ENCODE results near the gene APOL3.
"Not testable (repeated sequence)": the region's sequence is repeated elsewhere in the genome, so short reads cannot be mapped to it uniquely, and the experiment has no call there.

The APOL3 gene

GRCh38 chr22:36129071-36129470, 31.5 kb downstream of the APOL3 start:
- H3K36me3 ChIP-seq (ENCODE audit: control insufficient read depth in 5 of 5, insufficient read depth in 5 of 5, low read length in 5 of 5) = no peaks in the 10 kb centered on the region
- H3K4me3 ChIP-seq (ENCODE audit: low read depth in 1 of 5, low read length in 5 of 5) = no peak overlapping the region
- H3K4me1 ChIP-seq (ENCODE audit: control insufficient read depth in 5 of 5, insufficient read depth in 5 of 5, low read length in 5 of 5) = peaks cover 0 to 7% (median 3%) of the 10 kb centered on the region in 5 donors
- H3K27ac ChIP-seq (ENCODE audit: low read depth, low read length) = no peak overlapping the region
- H3K9ac ChIP-seq (ENCODE audit: low read length in 5 of 5) = no peak overlapping the region
- H3K9me3 ChIP-seq (ENCODE audit: control insufficient read depth in 5 of 5, low read length in 5 of 5) = no peaks in the 10 kb centered on the region
- H3K27me3 ChIP-seq (ENCODE audit: control insufficient read depth in 5 of 5, insufficient read depth in 4 of 5, low read length in 5 of 5) = no peaks in the 10 kb centered on the region

- Histone ChIP-seq H3K27ac (ENCODE audit: low read depth, low read length) (no peak overlapping the region), H3K9ac (ENCODE audit: low read length in 5 of 5) (no peak overlapping the region), H3K4me3 (ENCODE audit: low read depth in 1 of 5, low read length in 5 of 5) (no peak overlapping the region), H3K27me3 (ENCODE audit: control insufficient read depth in 5 of 5, insufficient read depth in 4 of 5, low read length in 5 of 5) (no peaks in the 10 kb centered on the region), H3K36me3 (ENCODE audit: control insufficient read depth in 5 of 5, insufficient read depth in 5 of 5, low read length in 5 of 5) (no peaks in the 10 kb centered on the region), H3K4me1 (ENCODE audit: control insufficient read depth in 5 of 5, insufficient read depth in 5 of 5, low read length in 5 of 5) (peaks cover 0 to 10% (median 4%) of the 10 kb centered on the region in 5 donors), H3K9me3 (ENCODE audit: control insufficient read depth in 5 of 5, low read length in 5 of 5) (no peaks in the 10 kb centered on the region)
These were observed 34.5 kb downstream of the APOL3 start for GRCh38 chr22:36125994-36126531.

GRCh38 chr22:36125434-36125833, 35.1 kb downstream of the APOL3 start:
- no peaks in the 10 kb centered on the region for H3K27me3 ChIP-seq (ENCODE audit: control insufficient read depth in 5 of 5, insufficient read depth in 4 of 5, low read length in 5 of 5)
- H3K36me3 ChIP-seq (ENCODE audit: control insufficient read depth in 5 of 5, insufficient read depth in 5 of 5, low read length in 5 of 5) = no peaks in the 10 kb centered on the region
- H3K9me3 ChIP-seq (ENCODE audit: control insufficient read depth in 5 of 5, low read length in 5 of 5) = no peaks in the 10 kb centered on the region
- no peak overlapping the region for H3K9ac ChIP-seq (ENCODE audit: low read length in 5 of 5)
- H3K27ac ChIP-seq (ENCODE audit: low read depth, low read length) = no peak overlapping the region
- H3K4me3 ChIP-seq (ENCODE audit: low read depth in 1 of 5, low read length in 5 of 5) = no peak overlapping the region
- peaks cover 0 to 10% (median 4%) of the 10 kb centered on the region in 5 donors for H3K4me1 ChIP-seq (ENCODE audit: control insufficient read depth in 5 of 5, insufficient read depth in 5 of 5, low read length in 5 of 5)

GRCh38 chr22:36124666-36125065, 35.9 kb downstream of the APOL3 start:
- peaks cover 0 to 10% (median 4%) of the 10 kb centered on the region in 5 donors for H3K4me1 ChIP-seq (ENCODE audit: control insufficient read depth in 5 of 5, insufficient read depth in 5 of 5, low read length in 5 of 5)
- H3K36me3 ChIP-seq (ENCODE audit: control insufficient read depth in 5 of 5, insufficient read depth in 5 of 5, low read length in 5 of 5) = no peaks in the 10 kb centered on the region
- no peaks in the 10 kb centered on the region for H3K9me3 ChIP-seq (ENCODE audit: control insufficient read depth in 5 of 5, low read length in 5 of 5)
- H3K27ac ChIP-seq (ENCODE audit: low read depth, low read length) = no peak overlapping the region
- H3K27me3 ChIP-seq (ENCODE audit: control insufficient read depth in 5 of 5, insufficient read depth in 4 of 5, low read length in 5 of 5) = no peaks in the 10 kb centered on the region
- no peak overlapping the region for H3K9ac ChIP-seq (ENCODE audit: low read length in 5 of 5)
- no peak overlapping the region for H3K4me3 ChIP-seq (ENCODE audit: low read depth in 1 of 5, low read length in 5 of 5)

- peak overlapping the region; percentile 76 for H3K27ac ChIP-seq (ENCODE audit: low read depth, low read length)
- no peaks in the 10 kb centered on the region for H3K27me3 ChIP-seq (ENCODE audit: control insufficient read depth in 5 of 5, insufficient read depth in 4 of 5, low read length in 5 of 5)
- H3K9me3 ChIP-seq (ENCODE audit: control insufficient read depth in 5 of 5, low read length in 5 of 5) = no peaks in the 10 kb centered on the region
- no peaks in the 10 kb centered on the region for H3K36me3 ChIP-seq (ENCODE audit: control insufficient read depth in 5 of 5, insufficient read depth in 5 of 5, low read length in 5 of 5)
- H3K9ac ChIP-seq (ENCODE audit: low read length in 5 of 5) = peak overlapping the region in 2 of 5 donors; percentile 10 to 39
- peak overlapping the region in 4 of 5 donors; percentile 24 to 52 (median 43) for H3K4me3 ChIP-seq (ENCODE audit: low read depth in 1 of 5, low read length in 5 of 5)
- H3K4me1 ChIP-seq (ENCODE audit: control insufficient read depth in 5 of 5, insufficient read depth in 5 of 5, low read length in 5 of 5) = peaks cover 0 to 10% (median 4%) of the 10 kb centered on the region in 5 donors
These were observed 36.6 kb downstream of the APOL3 start for GRCh38 chr22:36123673-36124630.

GRCh38 chr22:36120621-36121351, 39.8 kb downstream of the APOL3 start:
- H3K4me1 ChIP-seq (ENCODE audit: control insufficient read depth in 5 of 5, insufficient read depth in 5 of 5, low read length in 5 of 5); H3K9ac ChIP-seq (ENCODE audit: low read length in 5 of 5); H3K27ac ChIP-seq (ENCODE audit: low read depth, low read length); H3K27me3 ChIP-seq (ENCODE audit: control insufficient read depth in 5 of 5, insufficient read depth in 4 of 5, low read length in 5 of 5); H3K36me3 ChIP-seq (ENCODE audit: control insufficient read depth in 5 of 5, insufficient read depth in 5 of 5, low read length in 5 of 5); H3K4me3 ChIP-seq (ENCODE audit: low read depth in 1 of 5, low read length in 5 of 5); H3K9me3 ChIP-seq (ENCODE audit: control insufficient read depth in 5 of 5, low read length in 5 of 5): not testable (repeated sequence)

- H3K36me3 ChIP-seq (ENCODE audit: control insufficient read depth in 5 of 5, insufficient read depth in 5 of 5, low read length in 5 of 5) = no peaks in the 10 kb centered on the region
- no peaks in the 10 kb centered on the region for H3K27me3 ChIP-seq (ENCODE audit: control insufficient read depth in 5 of 5, insufficient read depth in 4 of 5, low read length in 5 of 5)
- no peak overlapping the region for H3K27ac ChIP-seq (ENCODE audit: low read depth, low read length)
- H3K4me1 ChIP-seq (ENCODE audit: control insufficient read depth in 5 of 5, insufficient read depth in 5 of 5, low read length in 5 of 5) = no peaks in the 10 kb centered on the region
- H3K9me3 ChIP-seq (ENCODE audit: control insufficient read depth in 5 of 5, low read length in 5 of 5) = no peaks in the 10 kb centered on the region
- no peak overlapping the region for H3K9ac ChIP-seq (ENCODE audit: low read length in 5 of 5)
- H3K4me3 ChIP-seq (ENCODE audit: low read depth in 1 of 5, low read length in 5 of 5) = no peak overlapping the region
These were observed 43.5 kb downstream of the APOL3 start for GRCh38 chr22:36117053-36117554.

- Histone ChIP-seq H3K4me3 (ENCODE audit: low read depth in 1 of 5, low read length in 5 of 5) (no peak overlapping the region), H3K27me3 (ENCODE audit: control insufficient read depth in 5 of 5, insufficient read depth in 4 of 5, low read length in 5 of 5) (no peaks in the 10 kb centered on the region), H3K36me3 (ENCODE audit: control insufficient read depth in 5 of 5, insufficient read depth in 5 of 5, low read length in 5 of 5) (no peaks in the 10 kb centered on the region), H3K9ac (ENCODE audit: low read length in 5 of 5) (no peak overlapping the region), H3K9me3 (ENCODE audit: control insufficient read depth in 5 of 5, low read length in 5 of 5) (no peaks in the 10 kb centered on the region), H3K27ac (ENCODE audit: low read depth, low read length) (no peak overlapping the region), H3K4me1 (ENCODE audit: control insufficient read depth in 5 of 5, insufficient read depth in 5 of 5, low read length in 5 of 5) (no peaks in the 10 kb centered on the region)
These were observed 44.4 kb downstream of the APOL3 start for GRCh38 chr22:36116127-36116526.

- Histone ChIP-seq H3K9me3 (ENCODE audit: control insufficient read depth in 5 of 5, low read length in 5 of 5) (no peaks in the 10 kb centered on the region), H3K36me3 (ENCODE audit: control insufficient read depth in 5 of 5, insufficient read depth in 5 of 5, low read length in 5 of 5) (no peaks in the 10 kb centered on the region), H3K27me3 (ENCODE audit: control insufficient read depth in 5 of 5, insufficient read depth in 4 of 5, low read length in 5 of 5) (no peaks in the 10 kb centered on the region), H3K4me1 (ENCODE audit: control insufficient read depth in 5 of 5, insufficient read depth in 5 of 5, low read length in 5 of 5) (peaks cover 0 to 6% (median 3%) of the 10 kb centered on the region in 5 donors), H3K9ac (ENCODE audit: low read length in 5 of 5) (no peak overlapping the region), H3K4me3 (ENCODE audit: low read depth in 1 of 5, low read length in 5 of 5) (no peak overlapping the region), H3K27ac (ENCODE audit: low read depth, low read length) (no peak overlapping the region)
These were observed 47.4 kb downstream of the APOL3 start for GRCh38 chr22:36113121-36113520.

All from subcutaneous abdominal adipose tissue (tissue), 5 donors.